ENCODE measurements around the gene PPP2R5E. TPM values are rescaled to one million over a fixed set of nuclear protein-coding genes. Genes with fewer than 3 reads are reported as not detected.

Gene PPP2R5E
- total RNA-seq, 1 experiment from 2014 or later, result 20.7 TPM

- in situ Hi-C loops (cut with HindIII; ENCODE audit: low sequenced_read_pairs), result no loop called here
- no peak for DNase-seq (ENCODE audit: low spot score)
These were observed 99.2 kb downstream of the PPP2R5E start for GRCh38 chr14:63443988-63444387.

- DNase-seq (ENCODE audit: low spot score), result no peak
- in situ Hi-C loops (cut with HindIII; ENCODE audit: low sequenced_read_pairs), result no loop called here
These were observed 99.8 kb downstream of the PPP2R5E start for GRCh38 chr14:63443361-63443760.

DNA sequence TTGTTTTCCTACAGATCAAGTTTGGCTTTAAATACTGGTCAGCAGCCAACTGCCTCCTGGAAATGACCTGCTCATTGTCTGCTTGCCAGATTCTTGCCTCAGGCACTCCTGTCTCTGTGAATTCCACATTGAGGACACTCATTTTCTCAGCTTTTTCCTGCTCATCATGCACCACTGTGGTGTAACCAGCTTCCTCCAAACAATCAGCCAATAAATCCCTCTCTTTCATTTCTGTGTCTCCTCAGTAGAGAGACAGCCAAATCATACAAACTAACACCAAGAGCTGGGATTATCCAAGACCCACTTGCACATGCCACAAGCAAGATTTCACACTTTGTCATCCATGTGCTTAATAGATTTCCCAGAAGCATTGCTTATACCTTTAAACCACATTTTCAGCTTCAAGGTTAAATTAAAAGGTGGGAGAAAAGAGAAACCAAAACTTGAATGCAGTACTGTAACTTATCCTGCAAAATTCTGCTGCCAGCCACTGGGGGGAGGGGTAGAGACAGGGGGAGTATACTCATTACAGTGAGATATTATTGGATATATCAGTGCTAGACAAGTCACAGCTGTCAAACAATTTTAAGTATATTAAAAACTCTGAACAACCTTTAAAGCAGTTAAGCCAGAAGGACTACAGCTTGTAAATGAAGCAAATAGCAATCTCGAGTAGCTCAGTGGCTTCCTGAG, 105.0 kb downstream of the PPP2R5E start:
- in situ Hi-C loops (cut with HindIII; ENCODE audit: low sequenced_read_pairs), result no loop called here
- DNase-seq (ENCODE audit: low spot score), result peak; percentile 94

GRCh38 chr14:63436286-63437098, 106.7 kb downstream of the PPP2R5E start:
- in situ Hi-C loops (cut with HindIII; ENCODE audit: low sequenced_read_pairs), result no loop called here
- peak; percentile 43 for DNase-seq (ENCODE audit: low spot score)

DNA sequence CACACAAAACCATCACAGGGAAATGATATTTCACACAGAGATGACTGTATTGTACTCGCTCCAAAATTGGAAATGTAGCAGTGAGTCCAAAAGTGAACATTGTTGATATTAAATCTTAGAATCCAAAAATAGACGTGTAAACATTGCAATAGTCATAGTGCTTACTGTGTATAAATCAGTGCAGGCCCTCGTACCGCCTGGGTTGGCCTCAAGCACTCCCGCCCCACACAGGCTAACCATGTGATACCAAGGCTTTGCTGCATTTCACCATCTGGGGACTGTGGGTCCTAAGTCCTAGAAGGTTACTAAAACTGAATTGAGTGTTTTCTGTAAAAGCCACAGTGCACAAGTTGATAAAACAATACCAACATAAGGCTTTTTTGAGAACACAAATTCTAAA, 107.3 kb downstream of the PPP2R5E start:
- in situ Hi-C loops (cut with HindIII; ENCODE audit: low sequenced_read_pairs), result no loop called here
- DNase-seq (ENCODE audit: low spot score), result peak; percentile 83

- DNase-seq (ENCODE audit: low spot score), result no peak
- in situ Hi-C loops (cut with HindIII; ENCODE audit: low sequenced_read_pairs), result no loop called here
These were observed 108.0 kb downstream of the PPP2R5E start for GRCh38 chr14:63435204-63435603.

DNA sequence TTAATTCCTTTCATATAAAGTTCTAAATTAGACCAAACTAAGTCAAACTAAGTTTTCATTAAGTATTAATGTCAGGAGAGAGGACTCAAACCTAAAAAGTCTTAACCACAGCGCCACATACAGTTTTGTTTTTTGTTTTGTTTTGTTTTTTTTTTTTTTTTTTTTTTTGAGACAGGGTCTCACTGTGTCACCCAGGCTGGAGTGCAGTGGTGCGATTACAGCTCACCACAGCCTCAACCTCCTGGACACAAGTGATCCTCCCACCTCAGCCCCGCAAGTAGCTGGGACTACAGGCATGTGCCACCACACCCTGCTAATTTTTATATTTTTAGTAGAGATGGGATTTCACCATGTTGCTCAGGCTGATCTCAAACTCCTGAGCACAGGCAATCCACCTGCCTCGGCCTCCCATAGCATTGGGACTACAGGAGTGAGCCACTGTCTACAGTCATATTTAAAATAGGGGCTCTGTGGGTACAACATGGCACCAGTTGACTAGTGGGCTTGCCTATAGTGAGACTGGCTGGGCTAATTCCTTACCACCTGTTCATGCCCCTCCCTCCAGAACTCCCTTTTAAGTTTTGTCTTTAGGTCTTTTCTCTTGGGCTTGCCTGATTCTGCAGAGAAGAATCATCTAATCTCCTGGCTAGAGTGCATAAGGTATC, 110.2 kb downstream of the PPP2R5E start:
- in situ Hi-C loops (cut with HindIII; ENCODE audit: low sequenced_read_pairs), result no loop called here

DNA sequence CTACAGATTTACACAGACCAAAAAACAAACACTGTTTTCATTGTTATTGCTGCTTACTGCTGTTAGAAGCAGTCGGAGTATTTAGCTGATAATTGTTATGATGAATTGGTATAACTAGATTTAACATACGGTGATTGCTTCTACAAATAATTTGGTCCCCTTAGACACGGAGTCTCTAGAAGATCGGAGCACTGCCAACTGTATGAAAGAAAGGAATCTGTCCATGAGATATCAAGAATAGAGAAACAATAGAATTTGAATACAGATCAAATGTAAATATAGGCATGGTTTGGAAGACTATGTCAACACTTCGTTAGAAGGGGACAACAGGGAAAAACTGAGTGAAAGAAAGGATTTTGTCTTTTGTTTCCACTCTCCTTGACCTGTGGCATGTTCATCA, 110.9 kb downstream of the PPP2R5E start:
- in situ Hi-C loops (cut with HindIII; ENCODE audit: low sequenced_read_pairs), result no loop called here

More for the DNA sequence above, 110.2 kb downstream of the PPP2R5E start:
- no peak for DNase-seq (ENCODE audit: low spot score)

DNA sequence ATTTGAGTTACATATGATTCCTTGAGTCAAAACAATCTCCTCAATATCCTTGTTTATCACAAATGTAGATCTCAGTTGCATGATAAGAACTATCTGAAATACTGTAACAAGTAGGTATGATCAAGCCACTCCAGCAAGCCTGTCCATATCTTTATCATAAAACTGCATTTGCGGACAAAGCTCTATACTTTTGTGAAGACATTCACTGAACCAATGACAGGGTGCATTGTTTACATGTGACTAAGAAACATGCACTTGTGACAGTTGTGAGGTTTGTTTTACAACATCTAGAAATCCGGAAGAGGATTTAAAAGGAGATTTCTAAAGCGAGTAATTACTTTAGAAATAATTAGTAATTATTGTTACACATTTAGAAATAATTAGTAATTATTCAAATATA, 111.7 kb downstream of the PPP2R5E start:
- in situ Hi-C loops (cut with HindIII; ENCODE audit: low sequenced_read_pairs), result no loop called here

More for the DNA sequence above, 110.9 kb downstream of the PPP2R5E start:
- DNase-seq (ENCODE audit: low spot score), result no peak

DNA sequence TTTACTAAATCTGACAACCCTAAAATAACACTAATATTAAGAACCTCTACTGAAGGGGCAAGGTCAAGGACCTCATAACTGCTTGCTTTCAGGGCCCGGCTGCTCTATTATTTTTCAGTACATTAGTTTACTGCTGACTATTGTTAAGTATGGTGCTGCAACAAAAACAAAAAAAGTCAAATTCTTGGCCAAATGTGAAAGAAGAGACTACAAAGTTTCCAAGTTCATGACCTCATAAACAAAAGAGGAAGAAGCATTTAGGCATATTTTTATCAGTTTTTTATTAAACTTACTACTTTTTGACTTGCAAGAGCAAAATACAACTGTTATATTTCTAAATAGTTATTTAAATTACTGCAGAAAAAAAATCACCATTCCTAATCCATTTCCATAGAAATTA, 114.7 kb downstream of the PPP2R5E start:
- in situ Hi-C loops (cut with HindIII; ENCODE audit: low sequenced_read_pairs), result no loop called here
- no peak for DNase-seq (ENCODE audit: low spot score)

More for the DNA sequence above, 111.7 kb downstream of the PPP2R5E start:
- DNase-seq (ENCODE audit: low spot score), result no peak

DNA sequence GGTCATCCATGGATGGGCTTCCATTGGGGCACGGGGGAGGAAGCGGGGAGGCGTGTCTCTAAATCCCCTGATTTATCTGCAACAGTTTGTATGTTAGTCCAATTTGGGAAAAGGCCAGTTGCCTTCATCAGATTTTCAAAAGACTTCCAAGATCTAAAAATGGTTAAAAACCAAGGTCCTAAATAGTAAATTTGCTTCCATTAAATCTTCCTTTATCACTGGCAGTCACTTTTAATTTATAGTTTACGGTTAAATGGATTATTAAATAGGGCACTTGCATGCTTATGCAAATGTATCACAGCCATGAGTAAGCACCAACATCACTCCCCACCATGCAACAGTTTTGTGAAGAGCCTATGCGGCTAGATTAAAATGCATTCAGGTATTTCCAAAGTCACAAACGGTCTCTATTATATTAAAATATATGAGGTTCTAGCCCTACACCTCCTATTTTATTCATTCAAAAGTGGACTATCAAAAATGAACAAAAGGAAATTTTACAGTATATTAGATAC, 116.3 kb downstream of the PPP2R5E start:
- in situ Hi-C loops (cut with HindIII; ENCODE audit: low sequenced_read_pairs), result no loop called here
- DNase-seq (ENCODE audit: low spot score), result no peak

DNA sequence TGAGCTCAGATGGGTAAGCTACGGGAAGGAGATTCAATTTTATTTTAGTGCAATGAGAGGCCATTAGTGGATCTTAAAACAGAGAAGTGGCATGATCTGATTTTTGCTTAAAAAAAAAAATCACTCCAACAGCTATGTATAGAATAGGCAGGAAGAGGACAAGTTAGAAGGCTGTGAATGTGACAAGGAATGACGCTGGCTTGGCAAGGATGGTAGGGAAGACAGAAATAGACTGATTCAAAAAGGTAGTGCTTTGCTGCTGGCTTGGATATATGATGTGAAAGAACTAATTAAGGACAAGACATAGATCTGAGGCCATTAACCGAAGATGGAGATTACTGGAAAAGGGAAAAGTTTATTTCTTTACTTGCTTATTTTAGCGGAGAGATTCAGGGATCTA, 119.3 kb downstream of the PPP2R5E start:
- no peak for DNase-seq (ENCODE audit: low spot score)
- in situ Hi-C loops (cut with HindIII; ENCODE audit: low sequenced_read_pairs), result no loop called here

- DNase-seq (ENCODE audit: low spot score), result no peak
- in situ Hi-C loops (cut with HindIII; ENCODE audit: low sequenced_read_pairs), result no loop called here
These were observed 119.8 kb downstream of the PPP2R5E start for GRCh38 chr14:63423381-63423780.

GRCh38 chr14:63421919-63422318, 121.3 kb downstream of the PPP2R5E start:
- DNase-seq (ENCODE audit: low spot score), result no peak
- in situ Hi-C loops (cut with HindIII; ENCODE audit: low sequenced_read_pairs), result no loop called here

DNA sequence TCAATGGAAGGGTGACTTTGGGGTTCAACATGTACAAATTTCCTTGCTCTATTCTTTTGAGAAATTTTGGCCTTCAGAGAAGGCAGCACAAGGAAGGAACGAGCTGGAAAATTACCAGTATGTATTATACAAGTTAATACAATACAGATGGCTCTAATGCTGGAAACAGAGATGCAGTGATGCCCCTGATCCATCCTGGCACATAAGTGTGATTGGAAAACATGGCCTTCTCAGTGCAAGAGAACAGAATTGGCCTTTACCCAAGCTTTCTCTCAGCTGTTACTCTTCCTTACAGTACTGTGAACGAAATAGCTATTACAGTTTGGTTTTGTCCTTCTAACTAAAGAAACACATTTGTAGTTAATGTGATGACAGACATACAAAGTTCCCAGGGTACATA, 122.0 kb downstream of the PPP2R5E start:
- in situ Hi-C loops (cut with HindIII; ENCODE audit: low sequenced_read_pairs), result no loop called here
- DNase-seq (ENCODE audit: low spot score), result no peak

GRCh38 chr14:63418020-63418419, 125.2 kb downstream of the PPP2R5E start:
- in situ Hi-C loops (cut with HindIII; ENCODE audit: low sequenced_read_pairs), result no loop called here
- no peak for DNase-seq (ENCODE audit: low spot score)

- in situ Hi-C loops (cut with HindIII; ENCODE audit: low sequenced_read_pairs), result no loop called here
- no peak for DNase-seq (ENCODE audit: low spot score)
These were observed 130.2 kb downstream of the PPP2R5E start for GRCh38 chr14:63413009-63413408.

GRCh38 chr14:63406333-63406732, 136.8 kb downstream of the PPP2R5E start:
- in situ Hi-C loops (cut with HindIII; ENCODE audit: low sequenced_read_pairs), result no loop called here
- DNase-seq (ENCODE audit: low spot score), result no peak

- in situ Hi-C loops (cut with HindIII; ENCODE audit: low sequenced_read_pairs), result no loop called here
- DNase-seq (ENCODE audit: low spot score), result no peak
These were observed 137.5 kb downstream of the PPP2R5E start for GRCh38 chr14:63405715-63406114.

DNA sequence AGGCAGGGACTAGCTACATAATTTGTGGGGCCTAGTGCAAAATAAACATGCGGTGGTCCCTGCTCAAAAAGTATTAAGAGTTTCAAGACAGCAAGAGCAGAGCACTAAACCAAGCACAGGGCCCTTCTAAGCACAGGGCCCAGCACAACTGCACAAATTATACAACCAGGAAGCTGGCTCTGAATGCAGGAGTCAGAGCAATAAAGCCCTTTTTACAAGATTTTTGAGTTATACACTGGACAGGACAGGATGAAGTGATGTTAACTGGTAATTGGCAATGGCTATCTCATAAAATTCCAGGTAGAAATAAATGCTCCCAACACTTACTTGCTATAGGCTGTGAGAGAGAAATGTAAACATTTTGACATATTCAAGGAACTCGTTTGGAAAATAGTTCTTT, 138.3 kb downstream of the PPP2R5E start:
- in situ Hi-C loops (cut with HindIII; ENCODE audit: low sequenced_read_pairs), result no loop called here
- DNase-seq (ENCODE audit: low spot score), result no peak
